IPS-20b (cell line): ENCODE results near the gene HMGCS2.

Experiments
- H3K27ac ChIP-seq: one replicate; pipeline ENCODE4 v1.5.1; 2013; ENCODE audit warnings: low read length
- H3K27me3 ChIP-seq: 2 replicates; pipeline ENCODE4 v1.6.1; 2013; ENCODE audit warnings: mild to moderate bottlenecking, low read length, inconsistent platforms; ENCODE audit not compliant: insufficient read depth
- H3K36me3 ChIP-seq: 2 replicates; pipeline ENCODE4 v1.6.1; 2013; ENCODE audit warnings: low read depth, mild to moderate bottlenecking, inconsistent platforms, low read length, moderate library complexity; ENCODE audit not compliant: insufficient read depth
- H3K4me1 ChIP-seq: 2 replicates; pipeline ENCODE4 v1.6.1; 2013; ENCODE audit warnings: mild to moderate bottlenecking, control low read depth, inconsistent platforms, low read length, moderate library complexity; ENCODE audit not compliant: insufficient read depth
- H3K4me3 ChIP-seq: 2 replicates; pipeline ENCODE4 v1.5.1; 2013; ENCODE audit warnings: mild to moderate bottlenecking, low read length, inconsistent platforms
- H3K9ac ChIP-seq: 2 replicates; pipeline ENCODE4 v1.6.1; 2013; ENCODE audit warnings: low read depth, mild to moderate bottlenecking, inconsistent platforms, low read length, moderate library complexity
- H3K9me3 ChIP-seq: 2 replicates; pipeline ENCODE4 v1.6.1; 2013; ENCODE audit warnings: mild to moderate bottlenecking, low read depth, low read length, inconsistent platforms; ENCODE audit not compliant: insufficient read depth

Gene HMGCS2

DNA sequence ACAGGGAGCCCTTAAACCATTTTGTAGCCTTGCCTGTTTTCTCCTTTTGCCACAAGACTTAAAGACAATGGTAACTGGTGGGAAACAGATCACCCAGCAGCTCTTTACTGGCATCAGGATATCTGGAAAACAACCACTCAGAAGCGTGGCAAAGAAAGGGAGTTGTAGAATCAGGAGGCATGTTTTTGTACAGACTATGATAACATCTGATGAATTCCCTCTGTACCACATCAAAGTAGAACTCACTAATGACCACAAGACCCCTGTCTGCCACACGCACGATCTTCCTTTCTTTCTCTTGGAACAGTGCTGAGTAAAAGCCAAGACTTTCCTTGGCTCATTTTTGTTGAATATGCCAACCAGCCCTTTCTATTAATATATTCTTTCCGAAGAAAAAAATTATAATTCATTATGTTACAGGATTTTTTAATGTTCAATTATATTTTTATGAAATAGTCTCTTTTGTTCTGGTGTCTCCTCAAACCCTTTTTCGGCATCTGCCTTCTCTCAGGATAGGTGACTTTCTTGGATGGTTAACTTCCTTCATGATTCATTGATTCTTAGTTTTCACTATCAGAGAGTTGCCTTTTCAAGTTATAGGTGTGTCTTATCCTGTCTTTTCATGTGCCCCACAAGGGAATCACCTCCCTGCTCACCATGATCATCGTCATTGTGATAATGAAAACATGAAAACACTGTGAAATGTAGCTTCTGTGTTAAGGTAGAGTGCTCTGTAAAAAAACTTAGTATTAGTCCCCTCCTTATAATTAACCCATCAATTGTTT, 64.8 kb downstream of the HMGCS2 start:
- Histone ChIP-seq H3K36me3 (no peaks in the 10 kb centered on the region), H3K27ac (no peak overlapping the region), H3K4me1 (no peaks in the 10 kb centered on the region), H3K9me3 (peaks cover 19% of the 10 kb centered on the region), H3K9ac (no peak overlapping the region), H3K4me3 (no peak overlapping the region), H3K27me3 (no peaks in the 10 kb centered on the region)

GRCh38 chr1:119702384-119702783, 66.3 kb downstream of the HMGCS2 start:
- no peak overlapping the region for H3K9ac ChIP-seq
- H3K9me3 ChIP-seq = peaks cover 19% of the 10 kb centered on the region
- no peaks in the 10 kb centered on the region for H3K27me3 ChIP-seq
- H3K27ac ChIP-seq = no peak overlapping the region
- H3K36me3 ChIP-seq = no peaks in the 10 kb centered on the region
- no peaks in the 10 kb centered on the region for H3K4me1 ChIP-seq
- no peak overlapping the region for H3K4me3 ChIP-seq

- no peaks in the 10 kb centered on the region for H3K4me1 ChIP-seq
- H3K4me3 ChIP-seq = no peak overlapping the region
- H3K27me3 ChIP-seq = no peaks in the 10 kb centered on the region
- no peak overlapping the region for H3K9ac ChIP-seq
- peaks cover 19% of the 10 kb centered on the region for H3K9me3 ChIP-seq
- no peak overlapping the region for H3K27ac ChIP-seq
- no peaks in the 10 kb centered on the region for H3K36me3 ChIP-seq
Observed at GRCh38 chr1:119701659-119702058, 67.0 kb downstream of the HMGCS2 start.

GRCh38 chr1:119700326-119700725, 68.4 kb downstream of the HMGCS2 start:
- Histone ChIP-seq H3K9ac (no peak overlapping the region), H3K9me3 (peaks cover 19% of the 10 kb centered on the region), H3K27me3 (no peaks in the 10 kb centered on the region), H3K36me3 (no peaks in the 10 kb centered on the region), H3K4me1 (no peaks in the 10 kb centered on the region), H3K27ac (no peak overlapping the region), H3K4me3 (no peak overlapping the region)
